HEK293 (cell line): Measurements from ENCODE around the gene NUDT16L1.

Experiments used
- CTCF ChIA-PET: fragments of 350-600 bp; formaldehyde crosslinking; extraction: SDS; loops from one replicate; lab custom pipeline; 2021; ENCODE audit warnings: antibody characterized with exemption; lab: Yijun Ruan, JAX
- POLR2A ChIA-PET: fragments of 300-600 bp; formaldehyde crosslinking; extraction: SDS; loops from one replicate; lab custom pipeline; 2020; ENCODE audit warnings: antibody characterized with exemption, inconsistent platforms; lab: Yijun Ruan, JAX
- H3K27ac ChIP-seq: fragments of 200-500 bp; sonication (Bioruptor generic); 2 replicates; pipeline ENCODE4 v1.5.1; 2014; ENCODE audit warnings: low read depth, low read length, control low read depth, inconsistent platforms; ENCODE audit errors: extremely low read depth
- H3K36me3 ChIP-seq, 2 experiments: fragments of 200-500 bp in 1 of 2; sonication (Bioruptor generic) in 1 of 2; 1 replicate in 1 of 2; 2 replicates in 1 of 2; pipeline ENCODE4 v1.5.1; 2014 to 2017; ENCODE audit warnings: inconsistent platforms in 2 of 2, low read length in 2 of 2; ENCODE audit not compliant: control insufficient read depth in 2 of 2, insufficient read depth in 1 of 2
- H3K4me1 ChIP-seq: fragments of 200-500 bp; sonication (Bioruptor generic); 2 replicates; pipeline ENCODE4 v1.5.1; 2014; ENCODE audit warnings: mild to moderate bottlenecking, low read length, inconsistent platforms; ENCODE audit not compliant: control insufficient read depth, insufficient read depth
- H3K4me3 ChIP-seq: 2 replicates; pipeline ENCODE4 v1.5.1; 2011; ENCODE audit warnings: low read depth, mild to moderate bottlenecking, control low read depth, low read length, moderate library complexity
- H3K9me3 ChIP-seq: fragments of 200-500 bp; sonication (Bioruptor generic); 2 replicates; pipeline ENCODE4 v1.5.1; 2014; ENCODE audit warnings: low read depth, low read length, inconsistent platforms; ENCODE audit not compliant: control insufficient read depth, insufficient read depth
- GLI4 ChIP-seq: fragments of 450-650 bp; formaldehyde crosslinking; IDR thresholded peaks from 2 replicates; pipeline ENCODE4 v1.5.1; 2016; ENCODE audit warnings: missing biosample characterization, missing genetic modification characterization
- KLF7 ChIP-seq: fragments of 450-650 bp; formaldehyde crosslinking; IDR thresholded peaks from 2 replicates; pipeline ENCODE4 v1.5.1; 2016; ENCODE audit warnings: missing biosample characterization, missing genetic modification characterization, borderline replicate concordance
- PRDM10 ChIP-seq: fragments of 450-650 bp; formaldehyde crosslinking; IDR thresholded peaks from 2 replicates; pipeline ENCODE4 v1.5.1; 2016; ENCODE audit warnings: missing biosample characterization, missing genetic modification characterization
- ZIC2 ChIP-seq: fragments of 450-650 bp; formaldehyde crosslinking; IDR thresholded peaks from 2 replicates; pipeline ENCODE4 v1.5.1; 2016; ENCODE audit warnings: missing biosample characterization, missing genetic modification characterization
- ZNF112 ChIP-seq: fragments of 450-650 bp; formaldehyde crosslinking; IDR thresholded peaks from 2 replicates; pipeline ENCODE4 v1.5.0; 2017; ENCODE audit warnings: missing biosample characterization, missing genetic modification characterization
- ZNF174 ChIP-seq: fragments of 450-650 bp; formaldehyde crosslinking; IDR thresholded peaks from 2 replicates; pipeline ENCODE4 v1.5.0; 2017; ENCODE audit warnings: missing biosample characterization, mild to moderate bottlenecking, missing genetic modification characterization
- ZNF184 ChIP-seq: fragments of 450-650 bp; IDR thresholded peaks from 2 replicates; pipeline ENCODE4 v1.5.1; 2018; ENCODE audit warnings: missing biosample characterization, mild to moderate bottlenecking, missing genetic modification characterization
- ZNF19 ChIP-seq: fragments of 450-650 bp; formaldehyde crosslinking; IDR thresholded peaks from 2 replicates; pipeline ENCODE4; 2016; ENCODE audit warnings: missing biosample characterization, missing genetic modification characterization, low read depth
- ZNF2 ChIP-seq: fragments of 450-650 bp; formaldehyde crosslinking; IDR thresholded peaks from 2 replicates; pipeline ENCODE4 v1.5.1; 2016; ENCODE audit warnings: missing biosample characterization, missing genetic modification characterization
- ZNF23 ChIP-seq: fragments of 450-650 bp; formaldehyde crosslinking; IDR thresholded peaks from 2 replicates; pipeline ENCODE4 v1.5.1; 2016; ENCODE audit warnings: missing biosample characterization, missing genetic modification characterization, borderline replicate concordance
- ZNF24 ChIP-seq: fragments of 450-650 bp; formaldehyde crosslinking; IDR thresholded peaks from 2 replicates; pipeline ENCODE4 v1.5.1; 2016; ENCODE audit warnings: missing biosample characterization, missing genetic modification characterization
- ZNF266 ChIP-seq: fragments of 450-650 bp; formaldehyde crosslinking; IDR thresholded peaks from 2 replicates; pipeline ENCODE4 v1.5.1; 2016; ENCODE audit warnings: missing biosample characterization, missing genetic modification characterization, low read depth
- ZNF558 ChIP-seq: fragments of 450-650 bp; formaldehyde crosslinking; IDR thresholded peaks from 2 replicates; pipeline ENCODE4 v1.5.1; 2016; ENCODE audit warnings: missing biosample characterization, missing genetic modification characterization
- ZNF571 ChIP-seq: fragments of 450-650 bp; formaldehyde crosslinking; IDR thresholded peaks from 2 replicates; pipeline ENCODE4 v1.5.0; 2017; ENCODE audit warnings: missing biosample characterization, missing genetic modification characterization
- ZNF626 ChIP-seq: fragments of 450-650 bp; sonication (Bioruptor Pico); formaldehyde crosslinking; IDR thresholded peaks from 2 replicates; pipeline ENCODE4 v1.5.1; 2018; ENCODE audit warnings: missing biosample characterization, missing genetic modification characterization, inconsistent platforms
- ZNF629 ChIP-seq: fragments of 450-650 bp; formaldehyde crosslinking; IDR thresholded peaks from 2 replicates; pipeline ENCODE4 v1.5.1; 2017; ENCODE audit warnings: missing biosample characterization, missing genetic modification characterization
- ZNF660 ChIP-seq: fragments of 450-650 bp; IDR thresholded peaks from 2 replicates; pipeline ENCODE4 v1.5.1; 2018; ENCODE audit warnings: missing biosample characterization, mild to moderate bottlenecking, missing genetic modification characterization
- ZNF777 ChIP-seq: fragments of 450-650 bp; formaldehyde crosslinking; IDR thresholded peaks from 2 replicates; pipeline ENCODE4 v1.5.1; 2017; ENCODE audit warnings: missing biosample characterization, missing genetic modification characterization, borderline replicate concordance
- TF ChIP-seq, protein P1 (sequence below): fragments of 450-650 bp; formaldehyde crosslinking; IDR thresholded peaks from 2 replicates; pipeline ENCODE4 v1.5.1; 2016; ENCODE audit warnings: missing biosample characterization, missing genetic modification characterization, low read depth

NUDT16L1 gene

DNA sequence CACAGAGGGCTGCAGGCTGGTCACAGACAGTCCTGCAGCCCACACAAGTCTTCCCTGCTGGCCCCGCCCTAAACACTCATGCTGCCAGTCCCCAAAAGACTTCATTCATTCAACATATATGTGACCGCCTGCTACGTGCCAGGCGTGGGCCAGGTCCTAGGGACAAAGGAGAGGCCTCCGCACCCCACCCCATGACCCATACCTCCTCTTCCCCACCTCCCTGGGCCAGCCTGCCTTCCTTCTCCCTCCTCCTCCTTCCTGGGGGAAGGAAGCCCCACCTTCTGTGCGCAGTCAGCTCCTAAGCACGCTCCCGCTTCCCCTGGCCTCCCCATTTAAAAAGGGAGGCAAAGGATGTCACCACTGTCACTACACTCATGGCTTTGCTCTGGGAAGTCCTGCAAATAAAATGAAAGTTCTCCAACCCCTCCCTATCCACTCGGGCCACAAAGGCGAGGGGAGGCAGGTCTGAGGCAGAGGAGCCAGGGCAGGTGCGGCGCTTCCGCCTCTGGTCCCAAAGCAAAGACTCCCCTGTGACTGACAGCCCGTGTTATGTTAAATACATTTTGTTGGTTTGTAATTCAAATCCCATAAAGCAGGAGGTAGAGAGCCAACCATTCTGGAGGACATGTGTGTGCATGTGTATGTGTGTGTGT is 50.0 kb downstream of the NUDT16L1 start:
- H3K4me1 ChIP-seq: no peaks in the 10 kb centered on the region

GRCh38 chr16:4744555-4745273 is 51.4 kb downstream of the NUDT16L1 start:
- Histone ChIP-seq H3K4me3 (no peak overlapping the region), H3K27ac (no peak overlapping the region), H3K9me3 (no peaks in the 10 kb centered on the region), H3K36me3 (peaks cover 0 to 4% of the 10 kb centered on the region in 2 experiments; a peak in 2 of 3 replicates)
- TF ChIP-seq ZNF24 (tag by site-specific recombination) (no peak), ZIC2 (tag by site-specific recombination) (peak; percentile 90)
- TF ChIP-seq, all 188 proteins: peak for 1
- POLR2A ChIA-PET: interaction anchor here (1.7 kb wide), 1 partner anchor 10 kb away, joined by 5 read pairs; the partner anchor contains the start of genes ANKS3 and DNAAF8
- no peaks in the 10 kb centered on the region for H3K4me1 ChIP-seq
- CTCF ChIA-PET: no interaction called here

More for the DNA sequence above, 50.0 kb downstream of the NUDT16L1 start:
- H3K4me3 ChIP-seq: no peak overlapping the region
- no peaks in the 10 kb centered on the region for H3K9me3 ChIP-seq
- TF ChIP-seq GLI4 (tag by site-specific recombination): no peak
- no peak for TF ChIP-seq ZNF19
- TF ChIP-seq KLF7 (tag by site-specific recombination): no peak
- no peak for TF ChIP-seq ZNF626 (tag by site-specific recombination)
- TF ChIP-seq ZNF571 (tag by site-specific recombination): no peak
- TF ChIP-seq ZNF558 (tag by site-specific recombination): no peak
- no peak for TF ChIP-seq ZNF174 (tag by site-specific recombination)
- TF ChIP-seq ZNF112 (tag by site-specific recombination): no peak
- TF ChIP-seq ZNF266: no peak
- TF ChIP-seq, protein P1, sequence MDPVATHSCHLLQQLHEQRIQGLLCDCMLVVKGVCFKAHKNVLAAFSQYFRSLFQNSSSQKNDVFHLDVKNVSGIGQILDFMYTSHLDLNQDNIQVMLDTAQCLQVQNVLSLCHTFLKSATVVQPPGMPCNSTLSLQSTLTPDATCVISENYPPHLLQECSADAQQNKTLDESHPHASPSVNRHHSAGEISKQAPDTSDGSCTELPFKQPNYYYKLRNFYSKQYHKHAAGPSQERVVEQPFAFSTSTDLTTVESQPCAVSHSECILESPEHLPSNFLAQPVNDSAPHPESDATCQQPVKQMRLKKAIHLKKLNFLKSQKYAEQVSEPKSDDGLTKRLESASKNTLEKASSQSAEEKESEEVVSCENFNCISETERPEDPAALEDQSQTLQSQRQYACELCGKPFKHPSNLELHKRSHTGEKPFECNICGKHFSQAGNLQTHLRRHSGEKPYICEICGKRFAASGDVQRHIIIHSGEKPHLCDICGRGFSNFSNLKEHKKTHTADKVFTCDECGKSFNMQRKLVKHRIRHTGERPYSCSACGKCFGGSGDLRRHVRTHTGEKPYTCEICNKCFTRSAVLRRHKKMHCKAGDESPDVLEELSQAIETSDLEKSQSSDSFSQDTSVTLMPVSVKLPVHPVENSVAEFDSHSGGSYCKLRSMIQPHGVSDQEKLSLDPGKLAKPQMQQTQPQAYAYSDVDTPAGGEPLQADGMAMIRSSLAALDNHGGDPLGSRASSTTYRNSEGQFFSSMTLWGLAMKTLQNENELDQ (tag by site-specific recombination): no peak
- TF ChIP-seq ZNF629 (tag by site-specific recombination): no peak
- no peak for TF ChIP-seq ZNF777 (tag by site-specific recombination)
- TF ChIP-seq ZNF660 (tag by site-specific recombination): no peak
- no peak for TF ChIP-seq ZNF184 (tag by site-specific recombination)
- ChIA-PET CTCF (interaction anchor here (0.5 kb wide), 1 partner anchor 60 kb away, joined by 4 read pairs; no protein-coding TSS in a partner anchor), POLR2A (no interaction called here)
- no peaks in the 10 kb centered on the region for H3K36me3 ChIP-seq
- no peak overlapping the region for H3K27ac ChIP-seq

DNA sequence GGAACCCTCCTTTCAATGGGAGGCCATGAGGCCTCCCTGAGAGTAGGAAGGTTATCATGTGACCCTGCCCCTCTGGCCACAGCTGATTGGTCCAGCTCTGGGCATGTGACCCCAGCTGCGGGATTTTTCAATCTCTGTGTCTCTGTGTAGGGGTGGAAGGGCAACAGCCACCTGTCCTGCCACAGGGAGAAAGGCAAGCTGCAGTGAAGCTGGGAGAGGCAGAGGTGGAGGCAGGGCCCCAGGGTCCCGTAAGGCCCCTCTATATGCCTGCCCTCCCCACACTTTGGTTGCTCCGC is 51.9 kb downstream of the NUDT16L1 start:
- ChIA-PET CTCF (no interaction called here), POLR2A (interaction anchor here (1.7 kb wide), 1 partner anchor 11 kb away, joined by 5 read pairs; the partner anchor contains the start of genes ANKS3 and DNAAF8)
- no peaks in the 10 kb centered on the region for H3K4me1 ChIP-seq
- H3K36me3 ChIP-seq: peaks cover 0 to 9% of the 10 kb centered on the region in 2 experiments; a peak in 2 of 3 replicates
- no peaks in the 10 kb centered on the region for H3K9me3 ChIP-seq
- H3K4me3 ChIP-seq: no peak overlapping the region
- TF ChIP-seq ZNF23 (tag by site-specific recombination): no peak
- 0 out of 2 replicates have a peak, but pooled peaks have one; percentile 23 for TF ChIP-seq PRDM10 (tag by site-specific recombination)
- TF ChIP-seq ZNF2 (tag by site-specific recombination): no peak
- TF ChIP-seq, all 188 proteins: peak for 1
- H3K27ac ChIP-seq: no peak overlapping the region
